Mucosa of descending colon (tissue), 3 donors: ENCODE measurements around the gene IDH3G. TPM values are rescaled to one million over a fixed set of nuclear protein-coding genes. Genes with fewer than 3 reads are reported as not detected.

Experiments
- ATAC-seq: fragments of 200-7000 bp; cut with Tn5 transposase; one replicate; pipeline ENCODE4 v1.9.1; 2020; ENCODE audit warnings: mild to moderate bottlenecking, moderate library complexity
- DNase-seq, 3 donors: peaks; one replicate each; pipeline ENCODE4 v3.0.0-alpha.2; 2020
- H3K36me3 ChIP-seq: fragments of 200-600 bp; one replicate; pipeline ENCODE4 v1.8.0; 2021; ENCODE audit warnings: low read depth, mild to moderate bottlenecking
- H3K4me1 ChIP-seq: fragments of 200-600 bp; one replicate; pipeline ENCODE4 v1.8.0; 2021; ENCODE audit warnings: low read depth, mild to moderate bottlenecking
- H3K4me3 ChIP-seq: fragments of 200-600 bp; one replicate; pipeline ENCODE4 v1.8.0; 2021; ENCODE audit warnings: mild to moderate bottlenecking
- H3K9me3 ChIP-seq: fragments of 200-600 bp; one replicate; pipeline ENCODE4 v1.8.0; 2021; ENCODE audit warnings: mild to moderate bottlenecking
- CTCF ChIP-seq: fragments of 200-600 bp; IDR thresholded peaks from one replicate; pipeline ENCODE4 v1.8.0; 2022; ENCODE audit warnings: antibody characterized with exemption, mild to moderate bottlenecking
- intact Hi-C, 2 donors: fragments of 100-400 bp; cut with DNase I in 1 of 2; cut with micrococcal nuclease in 1 of 2; formaldehyde crosslinking; loops; one replicate each; pipeline versions ENCODE4 v1.11.0 to v1.11.1; 2022; cut with DNase I, micrococcal nuclease
- total RNA-seq, 3 donors: library from RNA; stranded (reverse); fragmentation: NEBNext Ultra II Directional in 2 of 3; extraction: Animal tissue kit (Norgen Biotek cat#: 25700) in 2 of 3; gene quantifications; one replicate each; pipeline versions ENCODE4 v1.2.1 to v1.2.4, GENCODE V29; 2021 to 2023
- donor health status: DM: no; HTN: no; CAD: no; lungs with moderate emphysema.
- donor health status: DM: no; HTN: no; CAD: no.
- donor health status: DM: no; HTN: yes; CAD: no.

The IDH3G gene
- total RNA-seq, 3 donors from 2014 or later, result 57.8 to 89.9 (median 79.3) TPM

GRCh38 chrX:153783378-153784013 lies 10.7 kb downstream of the IDH3G start:
- no peak for TF ChIP-seq CTCF
- intact Hi-C loops, result no loop called here

GRCh38 chrX:153782871-153783270 lies 11.3 kb downstream of the IDH3G start:
- Histone ChIP-seq H3K4me3 (no peak overlapping the region), H3K9me3 (no peaks in the 10 kb centered on the region), H3K4me1 (no peaks in the 10 kb centered on the region), H3K36me3 (no peaks in the 10 kb centered on the region)
- intact Hi-C loops, result no loop called here
- no peak for TF ChIP-seq CTCF
- DNase-seq, result no peak
- ATAC-seq, result no peak

More at GRCh38 chrX:153783378-153784013, 10.7 kb downstream of the IDH3G start:
- Histone ChIP-seq H3K4me1 (no peaks in the 10 kb centered on the region), H3K36me3 (no peaks in the 10 kb centered on the region), H3K9me3 (no peaks in the 10 kb centered on the region), H3K4me3 (no peak overlapping the region)
- ATAC-seq (no peak), DNase-seq (no peak)

GRCh38 chrX:153782313-153782712 lies 11.9 kb downstream of the IDH3G start:
- no peak overlapping the region for H3K4me3 ChIP-seq
- no peaks in the 10 kb centered on the region for H3K36me3 ChIP-seq
- intact Hi-C loops, result no loop called here
- ATAC-seq (peak; percentile 36), DNase-seq (no peak)
- no peak for TF ChIP-seq CTCF
- no peaks in the 10 kb centered on the region for H3K4me1 ChIP-seq
- H3K9me3 ChIP-seq, result no peaks in the 10 kb centered on the region

GRCh38 chrX:153781428-153782047 lies 12.6 kb downstream of the IDH3G start:
- peak; percentile 49 for ATAC-seq

GRCh38 chrX:153780678-153781427 lies 13.3 kb downstream of the IDH3G start, which contains the start of gene SRPK3:
SRPK3 (plus strand) TSS chrX:153781041; CDS start chrX:153781087, 46 bp downstream.
- no peak for DNase-seq
- ATAC-seq, result peak; percentile 32
- H3K4me1 ChIP-seq, result no peaks in the 10 kb centered on the region
- no peaks in the 10 kb centered on the region for H3K9me3 ChIP-seq
- no peak for TF ChIP-seq CTCF
- intact Hi-C loops, result no loop called here
- no peak within 1 kb of the TSS for H3K4me3 ChIP-seq
- no peaks in the 10 kb centered on the region for H3K36me3 ChIP-seq

More at GRCh38 chrX:153781428-153782047, 12.6 kb downstream of the IDH3G start:
- no peak for TF ChIP-seq CTCF
- H3K4me1 ChIP-seq, result no peaks in the 10 kb centered on the region
- H3K36me3 ChIP-seq, result no peaks in the 10 kb centered on the region
- H3K9me3 ChIP-seq, result no peaks in the 10 kb centered on the region
- no peak overlapping the region for H3K4me3 ChIP-seq
- DNase-seq, result peak in 1 of 3 donors; percentile 50
- intact Hi-C loops, result no loop called here
